ENCODE data around the gene ADAR.

Gene ADAR

DNA sequence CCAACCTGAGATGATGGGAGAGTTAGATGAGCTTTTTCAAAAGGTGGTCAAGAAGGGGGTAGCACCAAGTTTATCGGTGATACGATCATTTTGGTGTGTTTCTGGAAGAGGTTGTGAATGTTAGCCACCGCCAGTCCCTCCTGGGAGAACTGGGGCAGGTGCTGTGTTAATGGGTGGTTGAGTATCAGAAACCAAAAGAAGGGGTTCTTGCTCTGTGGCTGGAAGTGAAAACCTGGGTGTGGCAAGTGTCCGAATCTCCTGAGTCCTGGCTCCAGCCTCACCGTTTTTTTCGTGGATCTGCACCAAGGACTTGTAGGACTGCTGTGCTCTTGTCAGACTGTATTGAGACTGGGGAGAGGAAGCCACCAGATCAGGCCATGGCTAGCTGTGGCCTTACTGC is 57.3 kb downstream of the ADAR start:
- Histone ChIP-seq H3K9ac (ENCODE audit: low read depth, low read length) (no peak overlapping the region), H3K36me3 (ENCODE audit: insufficient read depth, low read length) (peaks cover 69% of the 10 kb centered on the region)

DNA sequence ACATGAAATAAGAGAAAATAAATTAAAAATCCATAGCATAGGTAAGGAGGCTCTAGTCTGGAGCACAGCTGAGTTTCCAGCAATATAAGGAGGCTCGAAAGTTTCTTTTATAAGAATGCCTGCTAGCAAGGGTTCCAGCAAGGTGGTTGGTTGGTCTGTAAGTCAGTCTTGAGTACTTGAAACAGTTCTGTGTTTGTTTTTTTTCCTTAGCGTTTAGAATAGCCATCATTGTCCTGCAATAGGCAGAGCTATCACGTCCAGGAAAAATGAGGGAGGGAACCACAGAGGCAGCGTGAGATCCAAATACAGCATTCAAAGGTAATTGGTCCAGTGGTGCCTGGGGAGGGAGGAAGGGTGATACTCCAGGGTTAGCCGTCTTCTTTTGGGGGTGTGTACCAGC is 57.9 kb downstream of the ADAR start:
- Histone ChIP-seq H3K4me3 (ENCODE audit: low read length) (no peak overlapping the region), H3K27me3 (ENCODE audit: control insufficient read depth, insufficient read depth, low read length) (peaks cover 2% of the 10 kb centered on the region), H3K4me1 (ENCODE audit: control insufficient read depth, insufficient read depth, low read length) (peaks cover 3% of the 10 kb centered on the region), H3K36me3 (ENCODE audit: insufficient read depth, low read length) (peaks cover 64% of the 10 kb centered on the region), H3K9ac (ENCODE audit: low read depth, low read length) (no peak overlapping the region), H3K9me3 (replicated peaks; ENCODE audit: low read length) (no peaks in the 10 kb centered on the region), H3K4me2 (ENCODE audit: low read length) (no peak overlapping the region)

More for the DNA sequence above, 57.3 kb downstream of the ADAR start:
- Histone ChIP-seq H3K27me3 (ENCODE audit: control insufficient read depth, insufficient read depth, low read length) (no peaks in the 10 kb centered on the region), H3K4me3 (ENCODE audit: low read length) (no peak overlapping the region), H3K4me2 (ENCODE audit: low read length) (no peak overlapping the region), H3K4me1 (ENCODE audit: control insufficient read depth, insufficient read depth, low read length) (peaks cover 3% of the 10 kb centered on the region), H3K9me3 (replicated peaks; ENCODE audit: low read length) (no peaks in the 10 kb centered on the region)

- H3K36me3 ChIP-seq (ENCODE audit: insufficient read depth, low read length): peaks cover 56% of the 10 kb centered on the region
- peaks cover 10% of the 10 kb centered on the region for H3K27me3 ChIP-seq (ENCODE audit: control insufficient read depth, insufficient read depth, low read length)
- no peak overlapping the region for H3K4me3 ChIP-seq (ENCODE audit: low read length)
- peaks cover 3% of the 10 kb centered on the region for H3K4me1 ChIP-seq (ENCODE audit: control insufficient read depth, insufficient read depth, low read length)
- H3K9ac ChIP-seq (ENCODE audit: low read depth, low read length): no peak overlapping the region
- H3K4me2 ChIP-seq (ENCODE audit: low read length): no peak overlapping the region
- no peaks in the 10 kb centered on the region for H3K9me3 ChIP-seq (replicated peaks; ENCODE audit: low read length)
These were observed 58.7 kb downstream of the ADAR start for GRCh38 chr1:154549202-154549770.

GRCh38 chr1:154548028-154548427 is 60.0 kb downstream of the ADAR start:
- Histone ChIP-seq H3K4me3 (ENCODE audit: low read length) (no peak overlapping the region), H3K9ac (ENCODE audit: low read depth, low read length) (no peak overlapping the region), H3K9me3 (replicated peaks; ENCODE audit: low read length) (no peaks in the 10 kb centered on the region), H3K4me1 (ENCODE audit: control insufficient read depth, insufficient read depth, low read length) (peaks cover 3% of the 10 kb centered on the region), H3K4me2 (ENCODE audit: low read length) (no peak overlapping the region), H3K36me3 (ENCODE audit: insufficient read depth, low read length) (peaks cover 43% of the 10 kb centered on the region), H3K27me3 (ENCODE audit: control insufficient read depth, insufficient read depth, low read length) (peaks cover 20% of the 10 kb centered on the region)

DNA sequence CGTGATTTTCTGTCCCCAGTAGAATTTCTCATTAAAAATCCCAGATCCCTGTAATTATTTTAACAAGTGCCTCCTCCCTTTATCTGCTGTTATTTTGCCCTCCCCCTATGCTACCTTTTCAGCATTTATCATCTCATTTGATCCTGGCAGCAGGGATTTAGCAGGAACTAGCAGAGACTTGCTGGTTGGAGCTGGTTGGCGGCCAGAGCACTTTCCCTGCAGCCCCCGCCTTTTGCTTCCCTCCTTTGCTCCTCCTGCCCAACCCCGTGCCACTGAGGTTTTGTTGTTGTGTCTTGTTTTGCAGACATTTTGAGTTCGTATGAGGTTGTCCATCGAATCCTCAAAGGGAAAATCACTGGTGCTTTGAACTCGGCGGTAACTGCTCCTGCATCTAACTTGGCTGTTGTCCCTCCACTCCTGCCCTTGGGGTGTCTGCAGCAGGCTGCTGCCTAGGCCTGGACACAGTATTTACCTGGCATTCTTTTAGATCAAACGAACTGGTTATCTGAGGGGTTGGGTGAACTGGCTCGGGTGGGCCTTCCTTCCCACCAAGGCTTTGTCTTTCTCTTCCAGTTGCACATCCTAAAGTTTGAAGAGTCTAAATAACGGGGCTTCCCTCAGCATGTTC is 60.8 kb downstream of the ADAR start:
- Histone ChIP-seq H3K4me3 (ENCODE audit: low read length) (no peak overlapping the region), H3K4me1 (ENCODE audit: control insufficient read depth, insufficient read depth, low read length) (peaks cover 3% of the 10 kb centered on the region), H3K36me3 (ENCODE audit: insufficient read depth, low read length) (peaks cover 35% of the 10 kb centered on the region), H3K27me3 (ENCODE audit: control insufficient read depth, insufficient read depth, low read length) (peaks cover 26% of the 10 kb centered on the region), H3K9me3 (replicated peaks; ENCODE audit: low read length) (no peaks in the 10 kb centered on the region), H3K4me2 (ENCODE audit: low read length) (no peak overlapping the region), H3K9ac (ENCODE audit: low read depth, low read length) (no peak overlapping the region)

DNA sequence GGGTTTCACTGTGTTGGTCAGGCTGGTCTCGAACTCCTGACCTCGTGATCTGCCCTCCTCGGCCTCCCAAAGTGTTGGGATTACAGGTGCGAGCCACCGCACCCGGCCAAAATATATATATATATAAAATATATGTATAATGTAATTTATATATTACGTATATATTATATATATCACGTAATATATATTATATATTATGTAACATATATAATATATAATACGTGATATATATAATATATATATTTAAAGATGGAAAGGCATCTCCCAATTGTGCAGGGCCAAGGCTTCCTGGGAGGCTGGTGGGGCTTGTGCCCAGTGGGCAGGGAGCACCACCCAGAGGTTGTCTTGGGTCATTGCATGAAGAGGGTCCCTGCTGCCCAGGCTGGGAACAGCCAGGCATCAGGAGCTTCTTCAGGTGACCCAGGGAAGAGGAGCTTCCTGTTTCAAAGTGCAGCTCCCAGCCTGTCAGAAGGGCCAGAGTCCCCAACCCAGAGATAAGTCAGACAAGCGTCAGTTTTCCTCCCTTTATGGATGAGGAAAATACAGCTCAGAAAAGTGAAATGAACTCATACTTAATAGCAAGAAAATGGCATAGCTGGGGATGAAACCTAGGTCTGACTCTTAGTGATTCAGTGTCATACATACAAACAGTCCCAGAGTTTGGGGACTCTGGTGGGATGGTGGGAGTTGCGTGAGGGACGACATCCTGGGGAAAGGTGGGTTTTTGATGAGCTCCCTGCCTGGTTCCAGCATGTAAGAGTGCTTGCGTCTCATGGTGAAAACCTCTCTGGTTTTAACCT is 61.5 kb downstream of the ADAR start:
- Histone ChIP-seq H3K36me3 (ENCODE audit: insufficient read depth, low read length) (peaks cover 28% of the 10 kb centered on the region), H3K4me2 (ENCODE audit: low read length) (no peak overlapping the region), H3K9me3 (replicated peaks; ENCODE audit: low read length) (no peaks in the 10 kb centered on the region), H3K4me1 (ENCODE audit: control insufficient read depth, insufficient read depth, low read length) (peaks cover 3% of the 10 kb centered on the region), H3K9ac (ENCODE audit: low read depth, low read length) (no peak overlapping the region), H3K4me3 (ENCODE audit: low read length) (no peak overlapping the region), H3K27me3 (ENCODE audit: control insufficient read depth, insufficient read depth, low read length) (peaks cover 33% of the 10 kb centered on the region)

GRCh38 chr1:154541231-154541630 is 66.8 kb downstream of the ADAR start:
- H3K27me3 ChIP-seq (ENCODE audit: control insufficient read depth, insufficient read depth, low read length): peaks cover 78% of the 10 kb centered on the region
- no peak overlapping the region for H3K9ac ChIP-seq (ENCODE audit: low read depth, low read length)
- H3K4me2 ChIP-seq (ENCODE audit: low read length): no peak overlapping the region
- H3K4me1 ChIP-seq (ENCODE audit: control insufficient read depth, insufficient read depth, low read length): no peaks in the 10 kb centered on the region
- H3K4me3 ChIP-seq (ENCODE audit: low read length): no peak overlapping the region
- H3K9me3 ChIP-seq (replicated peaks; ENCODE audit: low read length): no peaks in the 10 kb centered on the region
- H3K36me3 ChIP-seq (ENCODE audit: insufficient read depth, low read length): no peaks in the 10 kb centered on the region

DNA sequence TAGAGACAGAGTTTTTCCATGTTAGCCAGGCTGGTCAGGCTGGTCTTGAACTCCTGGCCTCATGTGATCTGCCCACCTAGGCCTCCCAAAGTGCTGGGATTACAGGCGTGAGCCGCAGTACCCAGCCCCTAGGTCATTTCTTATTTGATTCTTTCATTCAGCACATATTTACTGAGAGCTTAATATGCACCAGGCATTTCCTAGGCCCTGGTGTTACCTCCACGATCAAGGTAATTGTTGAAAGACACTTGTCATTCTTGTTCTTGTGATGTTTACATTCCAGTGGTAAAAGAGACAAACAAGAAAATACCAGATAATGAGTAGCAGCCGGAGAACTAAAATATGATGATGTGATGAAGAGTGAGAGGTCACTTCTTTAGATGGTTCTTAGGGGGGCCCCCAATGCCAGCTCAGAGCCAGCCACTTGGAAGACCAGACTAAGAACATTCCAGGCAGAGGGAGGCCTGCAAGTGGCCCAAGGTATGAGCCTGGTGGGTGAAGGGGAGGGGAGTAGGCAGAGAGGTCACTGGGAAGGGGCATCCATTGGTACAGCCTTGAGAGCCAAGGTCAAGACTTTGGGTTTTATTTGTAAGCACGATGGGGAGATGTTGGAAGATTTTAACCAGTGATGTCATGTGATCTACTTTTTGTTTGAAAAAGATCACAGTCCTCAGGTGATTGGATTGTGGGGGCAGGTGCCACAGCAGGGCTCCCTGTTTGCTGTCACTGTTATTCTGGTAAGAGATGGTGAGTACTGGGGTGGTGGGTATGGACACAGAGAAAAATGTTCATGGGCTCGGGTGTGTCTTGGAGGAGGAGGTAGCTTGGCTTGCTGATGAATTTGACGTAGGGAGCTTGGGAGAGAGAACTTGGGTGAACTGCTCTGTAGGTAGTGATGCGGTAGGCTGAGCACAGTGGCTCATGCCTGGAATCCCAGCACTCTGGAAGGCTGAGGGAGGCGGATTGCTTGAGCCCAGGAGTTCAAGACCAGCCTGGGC is 68.2 kb downstream of the ADAR start:
- Histone ChIP-seq H3K36me3 (ENCODE audit: insufficient read depth, low read length) (no peaks in the 10 kb centered on the region), H3K4me1 (ENCODE audit: control insufficient read depth, insufficient read depth, low read length) (no peaks in the 10 kb centered on the region), H3K9ac (ENCODE audit: low read depth, low read length) (no peak overlapping the region), H3K4me2 (ENCODE audit: low read length) (no peak overlapping the region), H3K9me3 (replicated peaks; ENCODE audit: low read length) (no peaks in the 10 kb centered on the region), H3K4me3 (ENCODE audit: low read length) (no peak overlapping the region), H3K27me3 (ENCODE audit: control insufficient read depth, insufficient read depth, low read length) (peaks cover 82% of the 10 kb centered on the region)

DNA sequence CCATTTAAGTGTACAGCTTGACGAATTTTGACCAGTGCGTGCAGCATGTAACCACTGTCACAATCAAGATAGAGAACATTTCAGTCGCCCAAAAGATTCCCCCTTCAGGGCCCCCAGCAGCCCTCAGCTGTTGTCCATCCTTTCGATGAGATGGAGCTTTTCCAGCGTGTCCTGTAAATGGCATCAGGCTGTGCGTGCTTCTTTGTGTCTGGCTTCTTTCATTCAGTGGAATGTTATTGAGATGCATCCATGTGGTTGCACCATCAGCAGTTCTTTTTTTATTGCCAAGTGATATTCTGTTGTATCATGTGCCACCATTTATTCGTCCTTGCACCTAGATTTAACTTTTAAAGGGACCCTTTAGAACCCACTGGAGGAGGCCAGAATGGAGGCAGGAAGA is 71.4 kb downstream of the ADAR start:
- no peak overlapping the region for H3K9ac ChIP-seq (ENCODE audit: low read depth, low read length)
- no peaks in the 10 kb centered on the region for H3K9me3 ChIP-seq (replicated peaks; ENCODE audit: low read length)
- no peak overlapping the region for H3K4me2 ChIP-seq (ENCODE audit: low read length)
- peaks cover 62% of the 10 kb centered on the region for H3K27me3 ChIP-seq (ENCODE audit: control insufficient read depth, insufficient read depth, low read length)
- H3K4me3 ChIP-seq (ENCODE audit: low read length): no peak overlapping the region
- no peaks in the 10 kb centered on the region for H3K36me3 ChIP-seq (ENCODE audit: insufficient read depth, low read length)
- no peaks in the 10 kb centered on the region for H3K4me1 ChIP-seq (ENCODE audit: control insufficient read depth, insufficient read depth, low read length)

GRCh38 chr1:154533952-154534844 is 73.8 kb downstream of the ADAR start:
- Histone ChIP-seq H3K4me1 (ENCODE audit: control insufficient read depth, insufficient read depth, low read length) (no peaks in the 10 kb centered on the region), H3K27me3 (ENCODE audit: control insufficient read depth, insufficient read depth, low read length) (peaks cover 38% of the 10 kb centered on the region), H3K9me3 (replicated peaks; ENCODE audit: low read length) (no peaks in the 10 kb centered on the region), H3K4me2 (ENCODE audit: low read length) (no peak overlapping the region), H3K9ac (ENCODE audit: low read depth, low read length) (no peak overlapping the region), H3K36me3 (ENCODE audit: insufficient read depth, low read length) (no peaks in the 10 kb centered on the region), H3K4me3 (ENCODE audit: low read length) (no peak overlapping the region)

Data from skeletal muscle satellite cell (primary cell).